GM23248 (cell line): ENCODE measurements around the gene POMT1. TPM values are rescaled to one million over a fixed set of nuclear protein-coding genes. Genes with fewer than 3 reads are reported as not detected.
"Not testable (repeated sequence)": the region's sequence is repeated elsewhere in the genome, so short reads cannot be mapped to it uniquely, and the experiment has no call there.

Experiments used
- DNase-seq: peaks from one replicate; pipeline ENCODE4 v3.0.0-alpha.2; 2015
- H2AFZ ChIP-seq: fragments of 200-600 bp; sonication (generic); 2 replicates; pipeline ENCODE4 v1.6.1; 2016; ENCODE audit warnings: antibody characterized with exemption
- H3F3A ChIP-seq: fragments of 200-600 bp; sonication (generic); 2 replicates; pipeline ENCODE4 v1.6.1; 2016; ENCODE audit warnings: mild to moderate bottlenecking, antibody characterized with exemption, mixed run types; ENCODE audit not compliant: insufficient read depth
- H3K27ac ChIP-seq: fragments of 200-600 bp; sonication (generic); 2 replicates; pipeline ENCODE4 v1.5.1; 2016; ENCODE audit warnings: mild to moderate bottlenecking
- H3K27me3 ChIP-seq: fragments of 200-600 bp; sonication (generic); replicated peaks from 2 replicates; pipeline ENCODE4 v1.6.1; 2016; ENCODE audit warnings: mild to moderate bottlenecking; ENCODE audit not compliant: insufficient read depth
- H3K36me3 ChIP-seq: fragments of 200-600 bp; sonication (generic); 2 replicates; pipeline ENCODE4 v1.6.1; 2016; ENCODE audit warnings: low read depth, mild to moderate bottlenecking
- H3K4me1 ChIP-seq: fragments of 200-600 bp; sonication (generic); 2 replicates; pipeline ENCODE4 v1.6.1; 2016; ENCODE audit warnings: mild to moderate bottlenecking; ENCODE audit not compliant: insufficient read depth
- H3K4me2 ChIP-seq: fragments of 200-600 bp; sonication (generic); one replicate; pipeline ENCODE4 v1.6.1; 2016; ENCODE audit warnings: mild to moderate bottlenecking; ENCODE audit not compliant: unreplicated experiment
- H3K4me3 ChIP-seq: fragments of 200-600 bp; sonication (generic); 2 replicates; pipeline ENCODE4 v1.5.1; 2016; ENCODE audit warnings: mild to moderate bottlenecking
- H3K79me2 ChIP-seq: fragments of 200-600 bp; sonication (generic); 2 replicates; pipeline ENCODE4 v1.6.1; 2016; ENCODE audit warnings: mild to moderate bottlenecking; ENCODE audit not compliant: insufficient read depth
- H3K9ac ChIP-seq: fragments of 200-600 bp; sonication (generic); 2 replicates; pipeline ENCODE4 v1.6.1; 2016; ENCODE audit warnings: mild to moderate bottlenecking
- H3K9me2 ChIP-seq: fragments of 200-600 bp; sonication (generic); 2 replicates; pipeline ENCODE4 v1.6.1; 2016; ENCODE audit warnings: mixed run types, mild to moderate bottlenecking, moderate library complexity; ENCODE audit not compliant: insufficient read depth
- H3K9me3 ChIP-seq: fragments of 200-600 bp; sonication (generic); one replicate; pipeline ENCODE4 v1.6.1; 2017; ENCODE audit warnings: low read depth
- H4K20me1 ChIP-seq: fragments of 200-600 bp; sonication (generic); 2 replicates; pipeline ENCODE4 v1.6.0; 2016; ENCODE audit not compliant: insufficient read depth
- EZH2 ChIP-seq: fragments of 200-600 bp; sonication (generic); IDR thresholded peaks from 2 replicates; pipeline ENCODE4 v1.6.1; 2018; ENCODE audit warnings: antibody characterized with exemption, mild to moderate bottlenecking; ENCODE audit not compliant: insufficient read depth, poor library complexity, severe bottlenecking
- EZH2phosphoT487 ChIP-seq: fragments of 200-600 bp; sonication (generic); IDR thresholded peaks from 2 replicates; pipeline ENCODE4 v1.6.1; 2018; ENCODE audit warnings: antibody characterized with exemption, moderate library complexity, mild to moderate bottlenecking, low read depth; ENCODE audit not compliant: insufficient read depth
- WGBS, 2 experiments: methylation state at CpG; one replicate each; pipeline ENCODE4 v1.1.6; 2015 to 2017; ENCODE audit warnings: low lambda C conversion rate in 2 of 2, low coverage in 1 of 2; ENCODE audit errors: missing lambda C conversion rate in 2 of 2; 5-methylcytosine and 5-hydroxymethylcytosine counted together
- in situ Hi-C: fragments of 300-500 bp; cut with MboI; formaldehyde crosslinking; loops from 2 replicates; pipeline ENCODE4 v1.15.0; 2020
- polyA plus RNA-seq: library from polyadenylated mRNA; unstranded; fragments of >200 nt; fragmentation: Nextera tagmentation; extraction: Ambion mirVana; gene quantifications from 2 replicates; pipeline ENCODE4 v1.2.1, GENCODE V29; 2016
- total RNA-seq: library from RNA; depleted of rRNA; stranded (reverse); fragments of >200 nt; shearing (Covaris generic); gene quantifications from 2 replicates; pipeline ENCODE4 v1.2.3, GENCODE V29; 2014

Gene POMT1
- total and polyA plus RNA-seq, 2 experiments from 2014 or later = 28.4 to 32.9 TPM

DNA sequence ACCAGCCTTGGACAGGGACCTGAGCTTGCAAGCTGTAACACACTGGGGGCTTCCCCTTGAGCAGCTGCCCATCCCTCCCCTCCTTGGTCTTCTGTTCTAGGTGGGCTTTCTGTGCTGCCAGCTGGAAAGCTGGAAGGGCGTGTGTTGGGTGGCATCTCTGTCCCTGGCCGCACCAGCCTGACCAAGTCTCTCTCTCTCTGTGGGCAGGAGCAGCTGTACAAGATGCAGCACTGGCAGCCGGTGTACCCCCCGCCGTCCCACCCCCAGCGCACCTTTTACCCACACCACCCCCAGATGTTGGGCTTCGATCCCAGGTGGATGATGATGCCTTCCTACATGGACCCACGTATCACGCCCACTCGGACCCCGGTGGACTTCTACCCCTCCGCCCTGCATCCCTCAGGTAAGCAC is 32.1 kb upstream of the POMT1 start:
- Histone ChIP-seq H3K4me3 (no peak overlapping the region), H3K27me3 (no peaks in the 10 kb centered on the region), H3K9me3 (no peaks in the 10 kb centered on the region), H3K4me2 (no peak overlapping the region), H3K4me1 (no peaks in the 10 kb centered on the region), H3K27ac (no peak overlapping the region), H3K36me3 (peaks cover 57% of the 10 kb centered on the region), H4K20me1 (no peaks in the 10 kb centered on the region), H3F3A (peaks cover 8% of the 10 kb centered on the region; the same call in 1 of the 2 replicates), H2AFZ (no peak overlapping the region), H3K9me2 (no peaks in the 10 kb centered on the region), H3K9ac (no peak overlapping the region), H3K79me2 (peaks cover 93% of the 10 kb centered on the region)
- WGBS, 2 experiments = 98 to 99% methylated on average over 12 of the region's 12 CpGs
- TF ChIP-seq EZH2 = no peak
- no peak for TF ChIP-seq EZH2phosphoT487
- in situ Hi-C loops = no loop called here
- DNase-seq = no peak

DNA sequence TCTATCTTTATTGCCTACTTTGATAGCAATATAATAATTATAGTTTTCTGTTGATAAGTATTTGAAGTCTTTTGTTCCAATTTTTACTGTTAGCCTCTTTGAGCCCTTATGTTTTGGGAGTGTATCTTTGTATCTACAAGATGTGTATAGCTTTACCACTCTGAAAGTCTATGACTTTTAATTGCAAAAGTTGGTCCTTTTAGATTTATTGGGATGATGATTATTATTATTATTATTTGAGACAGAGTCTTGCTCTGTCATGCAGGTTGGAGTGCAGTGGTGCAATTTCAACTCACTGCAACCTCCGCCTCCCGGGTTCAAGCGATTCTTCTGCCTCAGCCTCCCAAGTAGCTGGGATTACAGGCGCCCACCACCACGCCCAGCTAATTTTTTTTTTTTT is 30.6 kb upstream of the POMT1 start:
- H3K9me3 ChIP-seq, in situ Hi-C loops, H3K9me2 ChIP-seq, H3K27ac ChIP-seq, H3K27me3 ChIP-seq, H4K20me1 ChIP-seq, H2AFZ ChIP-seq, DNase-seq, H3K4me2 ChIP-seq, H3K4me3 ChIP-seq, H3K4me1 ChIP-seq, H3K9ac ChIP-seq, H3F3A ChIP-seq: not testable (repeated sequence)
- WGBS, 2 experiments = 96 to 100% methylated on average over 5 of the region's 5 CpGs
- Histone ChIP-seq H3K79me2 (peaks cover 82% of the 10 kb centered on the region), H3K36me3 (peaks cover 51% of the 10 kb centered on the region)

DNA sequence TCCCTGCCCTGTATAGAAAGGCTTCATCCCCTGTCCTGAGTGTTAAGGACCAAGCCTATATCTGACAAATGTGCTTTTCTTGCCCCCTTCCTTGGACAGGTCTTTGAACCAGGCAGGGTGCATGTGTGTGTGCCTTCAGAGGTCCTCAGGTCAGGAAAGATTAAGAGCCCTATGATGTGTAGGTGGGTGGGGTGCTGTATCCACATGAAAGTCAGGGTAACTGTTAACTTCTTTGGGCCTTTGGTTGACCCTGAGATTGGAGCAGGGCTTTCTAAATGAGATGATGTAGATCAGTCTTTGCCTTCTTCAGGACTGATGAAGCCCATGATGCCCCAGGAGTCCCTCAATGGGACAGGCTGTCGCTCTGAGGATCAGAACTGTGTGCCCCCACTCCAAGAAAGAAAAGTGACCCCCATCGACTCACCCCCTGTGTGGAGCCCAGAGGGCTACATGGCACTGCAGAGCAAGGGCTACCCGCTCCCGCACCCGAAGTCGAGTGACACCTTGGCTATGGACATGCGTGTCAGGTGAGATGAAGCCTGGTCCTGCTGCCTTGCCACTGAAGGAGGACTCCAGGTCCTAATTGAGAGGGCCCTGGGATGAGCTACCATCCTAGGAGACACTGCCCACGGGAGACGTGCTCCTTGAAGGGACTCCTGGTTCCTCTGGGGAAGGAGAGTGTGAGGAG is 29.4 kb upstream of the POMT1 start:
- H3K9ac ChIP-seq = no peak overlapping the region
- H3K27ac ChIP-seq = no peak overlapping the region
- TF ChIP-seq EZH2 = no peak
- no peak for TF ChIP-seq EZH2phosphoT487
- H3K4me3 ChIP-seq = no peak overlapping the region
- H3F3A ChIP-seq = no peaks in the 10 kb centered on the region
- H3K9me3 ChIP-seq = no peaks in the 10 kb centered on the region
- no peaks in the 10 kb centered on the region for H4K20me1 ChIP-seq
- no peaks in the 10 kb centered on the region for H3K27me3 ChIP-seq
- no peak overlapping the region for H3K4me2 ChIP-seq
- peaks cover 81% of the 10 kb centered on the region for H3K79me2 ChIP-seq
- no peak for DNase-seq
- H3K4me1 ChIP-seq = no peaks in the 10 kb centered on the region
- 97 to 99% methylated on average over 9 of the region's 9 CpGs for WGBS, 2 experiments
- in situ Hi-C loops = no loop called here
- H3K36me3 ChIP-seq = peaks cover 52% of the 10 kb centered on the region
- no peak overlapping the region for H2AFZ ChIP-seq
- H3K9me2 ChIP-seq = no peaks in the 10 kb centered on the region

DNA sequence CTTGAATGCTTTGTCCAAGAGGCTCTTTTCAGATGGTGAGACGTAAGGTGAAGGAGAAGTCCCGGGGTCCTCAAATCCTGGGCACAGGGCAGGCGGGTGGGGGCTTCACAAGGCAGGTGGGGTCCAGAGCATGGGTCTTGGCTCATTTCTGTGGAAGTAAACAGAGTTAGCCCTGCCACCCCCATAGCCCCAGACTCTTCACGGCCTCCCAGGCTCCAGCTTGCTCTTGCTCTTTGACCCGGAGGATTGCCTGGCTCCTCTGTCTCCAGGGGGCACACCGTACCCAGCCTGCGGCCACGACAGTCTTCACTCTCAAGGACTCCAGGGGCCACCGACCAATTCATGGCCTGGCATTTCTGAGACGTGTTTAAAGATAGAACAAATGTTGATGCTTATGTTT is 28.8 kb upstream of the POMT1 start:
- TF ChIP-seq EZH2phosphoT487 (no peak), EZH2 (no peak)
- Histone ChIP-seq H3K4me1 (no peaks in the 10 kb centered on the region), H3K27ac (no peak overlapping the region), H4K20me1 (no peaks in the 10 kb centered on the region), H2AFZ (no peak overlapping the region), H3K4me2 (no peak overlapping the region), H3K36me3 (peaks cover 50% of the 10 kb centered on the region), H3K79me2 (peaks cover 79% of the 10 kb centered on the region), H3F3A (no peaks in the 10 kb centered on the region), H3K9me2 (no peaks in the 10 kb centered on the region), H3K27me3 (no peaks in the 10 kb centered on the region), H3K4me3 (no peak overlapping the region), H3K9ac (no peak overlapping the region), H3K9me3 (no peaks in the 10 kb centered on the region)
- 86 to 89% methylated on average over 10 of the region's 10 CpGs for WGBS, 2 experiments
- in situ Hi-C loops = no loop called here
- no peak for DNase-seq

DNA sequence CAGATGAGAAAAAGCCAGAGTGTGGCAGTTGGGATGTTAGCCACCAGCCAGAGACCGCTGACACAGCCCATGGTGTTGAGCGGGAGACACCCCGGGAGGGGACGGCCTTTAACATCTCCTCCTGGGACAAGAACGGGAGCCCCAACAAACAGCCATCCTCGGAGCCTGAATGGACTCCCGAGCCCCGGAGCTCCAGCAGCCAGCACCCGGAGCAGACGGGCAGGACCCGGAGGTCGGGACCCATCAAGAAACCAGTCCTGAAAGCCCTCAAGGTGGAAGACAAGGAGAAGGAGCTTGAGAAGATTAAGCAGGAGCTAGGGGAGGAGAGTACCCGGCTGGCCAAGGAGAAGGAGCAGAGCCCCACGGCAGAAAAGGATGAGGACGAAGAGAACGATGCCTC is 28.0 kb upstream of the POMT1 start:
- H3K9me3 ChIP-seq = no peaks in the 10 kb centered on the region
- in situ Hi-C loops = no loop called here
- no peak overlapping the region for H3K27ac ChIP-seq
- H3K9me2 ChIP-seq = no peaks in the 10 kb centered on the region
- WGBS, 2 experiments = 84 to 85% methylated on average over 15 to 16 of the region's 16 CpGs
- peaks cover 78% of the 10 kb centered on the region for H3K79me2 ChIP-seq
- H4K20me1 ChIP-seq = no peaks in the 10 kb centered on the region
- peaks cover 58% of the 10 kb centered on the region for H3K36me3 ChIP-seq
- no peaks in the 10 kb centered on the region for H3K27me3 ChIP-seq
- H3F3A ChIP-seq = no peaks in the 10 kb centered on the region
- no peak for DNase-seq
- H3K4me3 ChIP-seq = no peak overlapping the region
- TF ChIP-seq EZH2phosphoT487 = no peak
- TF ChIP-seq EZH2 = no peak
- no peak overlapping the region for H3K9ac ChIP-seq
- no peaks in the 10 kb centered on the region for H3K4me1 ChIP-seq
- no peak overlapping the region for H3K4me2 ChIP-seq
- H2AFZ ChIP-seq = no peak overlapping the region
